Activated T-cell treated with anti-CD3 and anti-CD28 coated beads, Interleukin-2, amount 50 U/mL, for 72 hours (primary cell): ENCODE data around the gene MAP3K6. TPM values are rescaled to one million over a fixed set of nuclear protein-coding genes. Genes with fewer than 3 reads are reported as not detected.
"Not testable (repeated sequence)": the region's sequence is repeated elsewhere in the genome, so short reads cannot be mapped to it uniquely, and the experiment has no call there.

Experiments used
- ATAC-seq, 2 donors: fragments of 150-1000 bp; cut with Tn5 transposase; replicated peaks in 1 of 2; 2 replicates each; pipeline ENCODE4 v1.10.0; 2021; ENCODE audit warnings: moderate library complexity in 2 of 2, mild to moderate bottlenecking in 1 of 2
- DNase-seq, 2 donors: peaks; one replicate each; pipeline ENCODE4 v3.0.0; 2021 to 2022; ENCODE audit warnings: mixed read lengths in 1 of 2
- H3K27ac Mint-ChIP-seq: one replicate; pipeline ENCODE4 v1.8.0; 2022; ENCODE audit warnings: mild to moderate bottlenecking, moderate library complexity, mixed read lengths
- H3K27me3 Mint-ChIP-seq: one replicate; pipeline ENCODE4 v1.8.0; 2022; ENCODE audit warnings: low read depth, mixed read lengths
- H3K36me3 Mint-ChIP-seq, 2 donors: one replicate each; pipeline ENCODE4 v1.8.0; 2022; ENCODE audit warnings: mixed read lengths in 2 of 2, mild to moderate bottlenecking in 1 of 2; ENCODE audit not compliant: insufficient read depth in 2 of 2
- H3K4me1 Mint-ChIP-seq: one replicate; pipeline ENCODE4 v1.8.0; 2022; ENCODE audit warnings: low read depth, mixed read lengths
- H3K4me3 Mint-ChIP-seq, 2 donors: one replicate each; pipeline ENCODE4 v1.8.0; 2022; ENCODE audit warnings: mild to moderate bottlenecking in 2 of 2, mixed read lengths in 2 of 2, moderate library complexity in 2 of 2
- H3K9me3 Mint-ChIP-seq, 2 donors: one replicate each; pipeline ENCODE4 v1.8.0; 2022; ENCODE audit warnings: mixed read lengths in 2 of 2
- total RNA-seq, 2 donors: library from RNA; stranded (reverse); gene quantifications; one replicate each; pipeline ENCODE4 v1.2.3, GENCODE V29; 2022

Gene MAP3K6
- total RNA-seq, 2 donors from 2014 or later: 8.3 to 10.4 TPM

DNA sequence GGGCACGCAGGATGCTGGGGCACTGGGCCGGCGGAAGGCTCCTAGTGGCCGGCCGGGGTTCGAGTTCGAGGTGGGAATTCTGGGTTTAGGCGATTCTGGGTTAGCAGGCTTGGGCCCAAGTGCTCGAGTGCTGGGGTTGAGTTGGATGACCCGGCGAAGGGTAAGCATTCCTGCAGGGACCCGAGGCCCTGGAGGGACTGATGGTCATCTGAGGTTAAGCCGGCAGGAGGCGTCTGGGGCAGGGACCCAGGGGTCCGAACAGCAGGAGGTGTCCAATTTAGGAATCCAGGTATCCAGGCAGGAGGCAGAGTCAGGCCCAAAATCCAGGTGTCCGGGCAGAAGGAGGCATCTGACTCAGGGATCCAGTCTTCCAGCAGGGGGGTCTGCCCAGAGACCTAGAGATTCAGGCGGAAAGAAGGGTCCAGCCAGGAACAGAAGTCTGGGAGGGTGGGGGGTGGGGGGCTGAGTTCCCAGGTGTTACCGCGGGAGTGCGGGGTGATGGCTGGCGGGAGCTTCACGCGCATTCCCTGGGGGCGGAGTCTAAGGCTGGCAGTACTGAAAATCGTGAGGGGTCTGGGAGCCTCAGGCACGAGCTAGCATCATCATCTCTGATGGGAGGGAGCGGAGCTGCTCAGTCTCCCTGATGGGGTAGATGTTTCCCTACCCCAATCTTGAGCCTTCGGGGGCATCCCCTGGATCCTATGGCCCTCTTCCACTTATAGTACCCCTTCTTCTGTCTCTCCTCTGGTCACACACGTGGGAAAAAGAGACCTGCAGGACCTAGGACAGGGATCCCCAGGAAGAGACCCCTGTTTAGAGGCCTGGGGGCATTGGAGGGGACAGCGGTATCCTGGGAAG is 26.2 kb upstream of the MAP3K6 start:
- H3K27ac Mint-ChIP-seq: no peak overlapping the region
- DNase-seq (peak in 1 of 2 donors; percentile 27), ATAC-seq (no peak)
- H3K9me3 Mint-ChIP-seq: no peaks in the 10 kb centered on the region
- H3K36me3 Mint-ChIP-seq: no peaks in the 10 kb centered on the region
- peaks cover 34% of the 10 kb centered on the region for H3K4me1 Mint-ChIP-seq
- peaks cover 5% of the 10 kb centered on the region for H3K27me3 Mint-ChIP-seq
- peak overlapping the region; percentile 89 to 95 for H3K4me3 Mint-ChIP-seq

DNA sequence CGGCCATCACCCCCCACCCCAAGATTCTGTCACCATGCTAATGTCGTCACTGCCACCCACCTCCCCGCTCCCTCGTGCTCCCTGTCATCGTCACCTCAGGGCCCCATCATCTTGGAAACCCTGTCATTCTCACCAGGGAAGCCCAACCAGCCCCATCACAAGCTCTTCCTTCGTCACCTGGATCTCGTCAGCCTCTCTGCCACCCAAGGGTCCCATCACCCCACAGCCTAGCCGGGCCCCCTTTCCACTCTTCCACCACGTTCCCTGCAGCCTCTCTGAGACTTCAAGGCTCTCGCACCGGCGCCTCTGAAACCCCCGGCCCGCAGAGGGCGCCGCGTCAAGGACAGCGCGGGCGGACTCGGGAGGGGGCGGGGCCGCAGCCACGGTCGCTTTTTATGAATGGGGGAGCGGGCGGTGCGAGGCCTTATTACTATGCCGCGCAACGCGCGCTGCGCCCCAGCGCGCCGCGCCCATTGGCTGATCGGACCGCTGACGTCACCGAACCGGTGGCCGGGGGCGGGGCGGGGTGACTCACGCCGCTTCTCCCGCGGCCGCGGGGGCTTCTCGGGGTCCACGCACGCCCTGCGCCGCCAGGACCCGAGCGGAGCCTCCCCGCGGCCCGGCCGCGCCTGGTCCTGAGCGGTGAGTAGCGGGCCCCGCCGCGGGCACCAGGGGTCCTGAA is 25.5 kb upstream of the MAP3K6 start, which contains the start of gene GPR3:
Gene GPR3, plus strand, starts transcription at position 527 of the 682 bp plus-strand sequence. CDS start 1,177 bp downstream, outside the sequence.
- peaks cover 5% of the 10 kb centered on the region for H3K27me3 Mint-ChIP-seq
- peak; percentile 92 to 93 for ATAC-seq
- peak; percentile 95 to 97 for DNase-seq
- H3K4me3 Mint-ChIP-seq: peak within 1 kb of the TSS; percentile 89 to 95
- H3K36me3 Mint-ChIP-seq: no peaks in the 10 kb centered on the region
- peak within 1 kb of the TSS; percentile 49 for H3K27ac Mint-ChIP-seq
- peaks cover 34% of the 10 kb centered on the region for H3K4me1 Mint-ChIP-seq
- no peaks in the 10 kb centered on the region for H3K9me3 Mint-ChIP-seq

DNA sequence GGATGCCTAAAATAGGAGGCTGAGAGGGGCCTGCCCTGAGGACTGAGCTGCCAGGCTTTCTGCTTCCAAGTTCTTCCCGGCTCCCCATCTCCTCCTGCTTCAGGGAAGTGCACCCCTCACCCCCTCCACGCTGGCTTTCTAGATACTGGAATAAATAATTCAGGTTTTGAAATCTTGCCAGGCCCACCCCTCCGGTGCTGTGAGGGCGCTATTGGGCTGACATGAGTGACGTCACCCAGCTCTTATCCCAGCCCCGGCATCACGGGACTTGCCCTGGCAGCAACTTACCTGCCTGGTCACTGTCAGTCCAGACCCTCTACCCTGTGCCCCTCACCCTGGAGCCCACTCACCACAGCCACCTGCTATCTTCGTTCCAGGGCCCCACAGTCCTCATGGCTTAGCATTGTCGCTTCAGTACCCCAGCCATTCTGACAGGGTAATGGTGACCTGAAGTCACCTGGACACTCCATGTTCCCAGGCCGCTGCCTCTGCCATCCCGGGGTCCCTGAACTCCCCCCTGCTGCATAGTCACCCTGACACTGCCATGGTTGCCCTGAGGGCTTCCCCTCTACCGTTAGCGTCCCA is 24.8 kb upstream of the MAP3K6 start:
- Mint-ChIP-seq H3K4me1 (peaks cover 34% of the 10 kb centered on the region), H3K27ac (no peak overlapping the region), H3K36me3 (no peaks in the 10 kb centered on the region), H3K4me3 (peak overlapping the region; percentile 89 to 95), H3K9me3 (no peaks in the 10 kb centered on the region), H3K27me3 (peaks cover 10% of the 10 kb centered on the region)
- ATAC-seq (no peak), DNase-seq (peak; percentile 26 to 37)

DNA sequence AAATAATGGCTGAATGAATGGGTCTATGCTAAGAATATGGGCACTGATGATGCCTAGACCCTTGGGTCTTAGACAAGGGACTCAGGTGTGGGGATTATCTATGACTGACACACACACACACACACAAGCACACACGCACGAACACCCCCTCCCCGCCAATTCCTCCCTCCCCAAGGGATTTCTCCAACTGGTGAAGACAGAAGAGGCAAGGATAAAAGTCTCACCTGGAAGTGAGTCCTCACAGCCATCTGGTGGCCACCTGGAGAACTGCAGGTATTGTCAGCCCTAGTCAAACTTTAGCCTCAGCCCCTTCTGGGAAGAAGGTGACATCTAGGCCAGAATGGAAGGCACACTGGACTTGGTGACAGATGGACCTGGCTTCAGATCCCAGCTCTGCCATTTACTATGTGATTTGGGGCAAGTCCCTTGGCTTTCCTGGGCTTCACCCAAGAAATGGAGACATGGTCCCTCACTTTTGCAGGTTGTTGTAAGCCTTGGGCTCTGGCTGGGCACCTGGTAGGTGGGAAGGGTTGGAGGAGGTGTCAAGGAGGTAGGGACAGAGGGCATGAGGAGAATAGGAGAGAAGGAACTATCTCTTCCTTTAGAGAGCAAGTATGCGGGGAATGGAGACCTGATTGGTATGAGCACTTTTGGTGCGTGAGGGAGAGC is 21.7 kb upstream of the MAP3K6 start:
- H3K4me1 Mint-ChIP-seq: peaks cover 23% of the 10 kb centered on the region
- ATAC-seq: no peak
- no peak overlapping the region for H3K4me3 Mint-ChIP-seq
- no peaks in the 10 kb centered on the region for H3K36me3 Mint-ChIP-seq
- DNase-seq: peak; percentile 78 to 79
- peaks cover 10% of the 10 kb centered on the region for H3K27me3 Mint-ChIP-seq
- no peak overlapping the region for H3K27ac Mint-ChIP-seq
- H3K9me3 Mint-ChIP-seq: no peaks in the 10 kb centered on the region

DNA sequence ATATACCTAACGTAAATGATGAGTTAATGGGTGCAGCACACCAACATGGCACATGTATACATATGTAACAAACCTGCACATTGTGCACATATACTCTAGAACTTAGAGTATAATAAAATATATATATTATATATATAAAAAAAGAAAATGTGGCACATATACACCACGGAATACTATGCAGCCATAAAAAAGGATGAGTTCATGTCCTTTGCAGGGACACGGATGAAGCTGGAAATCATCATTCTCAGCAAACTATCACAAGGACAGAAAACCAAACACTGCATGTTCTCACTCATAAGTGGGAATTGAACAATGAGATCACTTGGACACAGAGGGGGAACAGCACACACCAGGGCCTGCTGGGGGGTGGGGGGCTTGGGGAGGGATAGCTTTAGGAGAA is 18.0 kb upstream of the MAP3K6 start:
- H3K27ac Mint-ChIP-seq, DNase-seq: not testable (repeated sequence)

DNA sequence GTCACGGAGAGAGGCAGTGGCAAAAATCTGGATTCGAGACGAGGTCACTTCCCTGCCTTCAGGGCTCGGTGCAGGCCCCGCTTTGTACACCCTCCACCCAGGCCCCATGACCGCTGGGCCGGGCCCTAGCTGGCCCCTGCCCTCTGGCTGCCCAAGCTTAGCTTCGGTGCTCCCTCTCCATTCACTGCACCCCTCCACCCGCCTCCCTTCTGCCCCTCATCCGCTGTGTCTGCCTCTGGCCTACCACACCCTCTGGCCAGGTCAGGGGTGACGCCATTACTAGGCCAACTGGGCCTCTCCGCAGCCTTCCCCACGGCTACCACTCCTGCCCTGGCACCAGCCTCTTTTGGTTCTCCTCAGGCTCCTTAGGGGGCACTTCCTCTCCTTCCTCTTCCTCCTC is 16.9 kb upstream of the MAP3K6 start:
- no peak overlapping the region for H3K4me3 Mint-ChIP-seq
- no peaks in the 10 kb centered on the region for H3K36me3 Mint-ChIP-seq
- ATAC-seq (no peak), DNase-seq (no peak)
- no peak overlapping the region for H3K27ac Mint-ChIP-seq
- H3K27me3 Mint-ChIP-seq: peaks cover 9% of the 10 kb centered on the region
- H3K4me1 Mint-ChIP-seq: peaks cover 3% of the 10 kb centered on the region
- no peaks in the 10 kb centered on the region for H3K9me3 Mint-ChIP-seq

More for the DNA sequence above, 18.0 kb upstream of the MAP3K6 start:
- not testable (repeated sequence) for H3K4me1 Mint-ChIP-seq, H3K36me3 Mint-ChIP-seq, H3K9me3 Mint-ChIP-seq, ATAC-seq, H3K4me3 Mint-ChIP-seq
- peaks cover 10% of the 10 kb centered on the region for H3K27me3 Mint-ChIP-seq

DNA sequence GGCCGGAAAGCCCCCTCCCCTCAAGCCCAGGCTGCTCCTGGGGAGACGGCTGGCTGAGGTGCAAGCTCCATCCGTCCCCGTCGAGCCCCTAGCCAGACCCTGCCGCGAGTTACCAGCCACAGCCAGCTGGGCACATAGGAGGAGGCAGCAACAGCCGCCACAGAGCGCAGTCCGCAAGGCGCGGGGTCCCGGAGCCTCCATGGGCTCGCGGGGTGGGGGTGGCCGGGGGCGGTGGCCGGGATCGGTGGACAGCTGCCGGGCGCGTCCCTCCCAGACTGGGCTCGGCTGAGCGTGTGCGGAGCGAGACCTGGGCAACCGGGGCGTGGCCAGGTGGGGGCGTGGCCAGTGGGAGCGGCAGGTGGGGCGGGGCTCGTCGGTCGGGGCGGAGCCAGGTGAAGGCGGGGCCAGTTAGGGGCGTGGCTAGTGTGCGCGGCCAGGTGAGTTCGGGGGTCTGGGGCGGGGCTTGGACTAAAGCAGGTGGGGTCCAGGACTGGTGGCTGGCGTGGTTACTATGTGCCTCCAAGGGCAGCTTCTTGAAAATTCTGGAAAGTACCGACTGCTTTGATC is 16.4 kb upstream of the MAP3K6 start, which contains the start of gene CD164L2:
Gene CD164L2, minus strand, starts transcription at position 295 of the 567 bp plus-strand sequence. Its CDS starts 94 bp downstream, at position 201.
- Mint-ChIP-seq H3K9me3 (no peaks in the 10 kb centered on the region), H3K4me3 (no peak within 1 kb of the TSS), H3K4me1 (no peaks in the 10 kb centered on the region), H3K27me3 (peaks cover 6% of the 10 kb centered on the region), H3K36me3 (no peaks in the 10 kb centered on the region), H3K27ac (no peak within 1 kb of the TSS)
- ATAC-seq: peak; percentile 35 to 47
- peak; percentile 37 to 50 for DNase-seq

DNA sequence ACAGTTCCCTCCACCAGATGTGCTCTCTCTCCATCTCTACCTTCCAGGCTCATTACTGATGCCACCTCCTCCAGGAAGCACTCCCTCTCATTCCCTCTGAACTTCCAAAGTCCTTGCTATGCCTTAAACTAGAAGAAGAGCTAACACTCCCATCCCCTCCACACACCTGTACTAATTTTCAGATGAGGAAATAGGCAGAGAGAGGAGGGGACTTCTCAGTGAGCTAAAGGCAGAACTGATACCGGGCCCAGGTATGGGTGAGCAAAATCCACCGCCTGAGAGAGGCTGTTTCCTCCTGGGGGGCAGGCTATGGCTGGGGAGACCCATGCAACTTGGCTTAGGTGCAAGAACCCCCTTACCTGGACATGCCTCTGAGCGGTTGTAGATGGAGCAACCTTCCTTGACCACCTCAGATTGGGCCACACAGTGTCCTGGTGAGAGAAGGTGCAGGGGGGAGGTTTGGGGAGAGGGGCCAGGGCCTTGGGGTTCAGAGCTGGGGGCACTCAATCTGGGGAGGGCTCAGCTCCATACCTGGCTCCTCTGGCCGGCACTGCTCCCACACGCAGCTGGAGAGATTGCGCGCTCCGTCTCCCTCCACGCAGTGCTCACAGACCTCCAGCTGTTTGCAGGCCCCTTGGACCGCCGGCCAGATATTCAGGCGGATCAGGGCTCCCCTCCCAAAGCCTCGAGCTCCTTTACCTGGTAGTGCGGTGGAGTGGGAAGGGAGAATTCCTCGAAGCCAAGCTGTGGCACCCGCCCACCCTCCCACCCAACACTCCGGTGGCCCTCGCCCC is 15.4 kb upstream of the MAP3K6 start:
- H3K36me3 Mint-ChIP-seq: no peaks in the 10 kb centered on the region
- H3K4me1 Mint-ChIP-seq: no peaks in the 10 kb centered on the region
- ATAC-seq (no peak), DNase-seq (no peak)
- H3K27ac Mint-ChIP-seq: no peak overlapping the region
- H3K4me3 Mint-ChIP-seq: no peak overlapping the region
- peaks cover 5% of the 10 kb centered on the region for H3K27me3 Mint-ChIP-seq
- H3K9me3 Mint-ChIP-seq: no peaks in the 10 kb centered on the region

DNA sequence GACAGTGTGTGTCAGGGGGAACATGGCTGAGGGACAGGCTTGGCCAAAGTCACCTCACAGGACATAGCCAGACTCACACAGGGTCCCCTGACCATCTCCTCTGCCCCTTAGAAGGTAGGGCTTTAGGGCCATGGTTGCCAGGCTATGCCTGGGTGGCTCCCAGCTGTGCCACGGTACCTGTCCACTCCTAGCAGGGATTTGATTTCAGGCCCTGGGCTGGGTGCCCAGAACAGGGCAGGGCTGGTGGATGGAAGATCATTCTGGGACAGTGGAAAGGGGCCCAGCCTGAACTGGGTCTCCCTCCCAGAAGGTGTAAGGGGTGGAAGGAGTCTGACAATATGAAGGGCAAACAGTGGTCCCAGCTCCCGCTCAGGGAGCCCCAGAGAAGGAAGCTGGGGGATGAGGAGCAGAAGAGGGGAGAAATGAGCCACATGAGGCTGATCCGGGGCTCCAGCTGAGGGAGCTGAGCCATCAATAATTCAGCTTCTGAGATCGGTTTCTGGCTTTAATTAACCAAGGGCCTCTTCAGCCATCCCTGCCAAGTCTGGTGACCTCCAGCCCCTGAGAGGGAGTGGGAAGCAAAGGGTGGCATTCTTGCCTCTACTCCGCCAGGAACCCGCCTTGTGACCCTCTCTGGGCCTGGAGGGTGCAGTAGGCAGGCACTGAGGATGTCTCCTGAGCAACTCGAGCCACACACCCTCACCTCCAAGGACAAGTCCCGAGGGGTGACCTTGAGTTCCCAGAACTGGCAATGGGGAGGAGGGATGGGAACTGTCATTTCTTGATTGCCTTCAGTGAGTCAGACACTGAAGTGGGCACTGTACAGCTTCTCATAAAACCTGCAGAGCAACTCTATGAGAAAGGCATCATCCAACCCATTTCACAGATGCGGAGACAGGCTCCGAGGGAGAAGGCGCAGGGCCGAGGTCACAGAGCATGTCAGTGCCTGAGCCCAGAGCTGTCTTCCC is 14.3 kb upstream of the MAP3K6 start:
- ATAC-seq (no peak), DNase-seq (no peak)
- Mint-ChIP-seq H3K4me1 (no peaks in the 10 kb centered on the region), H3K4me3 (no peak overlapping the region), H3K27ac (no peak overlapping the region), H3K9me3 (no peaks in the 10 kb centered on the region), H3K27me3 (no peaks in the 10 kb centered on the region), H3K36me3 (no peaks in the 10 kb centered on the region)

DNA sequence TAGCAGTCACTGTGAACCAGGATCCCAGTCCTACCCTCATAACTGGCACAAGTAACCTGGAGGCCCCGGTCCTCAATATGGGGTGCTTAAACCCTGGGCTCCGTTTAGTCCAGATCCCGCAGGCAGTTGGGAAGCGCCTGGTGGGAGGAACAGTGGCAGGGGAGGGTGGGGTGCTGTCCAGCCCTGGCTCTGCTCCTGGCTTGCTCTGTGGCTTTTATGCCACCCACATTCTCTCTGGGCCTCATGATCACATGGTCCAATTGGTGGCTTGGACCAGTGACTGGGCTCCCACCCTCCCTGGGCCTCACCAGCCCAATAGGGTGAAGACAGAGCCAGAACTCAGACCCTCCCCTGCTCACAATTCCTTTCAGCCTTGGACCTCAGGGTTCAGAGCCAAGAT is 13.5 kb upstream of the MAP3K6 start:
- DNase-seq: no peak
- no peak overlapping the region for H3K4me3 Mint-ChIP-seq
- no peaks in the 10 kb centered on the region for H3K36me3 Mint-ChIP-seq
- no peaks in the 10 kb centered on the region for H3K9me3 Mint-ChIP-seq
- H3K4me1 Mint-ChIP-seq: no peaks in the 10 kb centered on the region
- H3K27me3 Mint-ChIP-seq: no peaks in the 10 kb centered on the region
- no peak for ATAC-seq
- no peak overlapping the region for H3K27ac Mint-ChIP-seq

DNA sequence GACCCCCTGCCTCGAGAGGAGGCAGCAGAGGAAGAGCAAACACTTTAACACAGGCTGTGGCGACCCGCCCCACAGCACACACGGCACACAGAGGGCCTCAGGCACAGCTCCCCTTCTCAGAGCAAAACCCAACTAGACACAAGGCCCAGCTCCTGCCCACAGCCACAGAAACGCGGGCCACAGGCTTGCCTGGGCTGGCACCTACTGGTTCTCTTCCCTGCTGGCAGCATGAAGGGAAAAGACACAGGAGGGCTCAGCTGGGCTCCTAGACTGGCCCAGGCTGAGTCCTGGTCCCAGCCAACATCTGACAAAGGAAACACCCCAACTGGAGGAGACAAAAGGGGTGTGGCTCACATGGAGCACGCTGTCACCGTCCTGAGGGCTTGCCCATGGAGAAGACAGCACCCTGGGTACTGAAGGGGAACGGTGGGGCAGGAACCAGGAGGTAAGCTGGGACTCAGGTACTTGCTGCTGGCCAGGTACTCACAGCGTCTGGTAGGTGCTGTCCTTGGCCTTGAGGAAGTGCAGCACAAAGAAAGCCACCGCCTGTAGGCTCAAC is 12.9 kb upstream of the MAP3K6 start:
- Mint-ChIP-seq H3K4me1 (no peaks in the 10 kb centered on the region), H3K36me3 (no peaks in the 10 kb centered on the region), H3K27ac (no peak overlapping the region), H3K4me3 (no peak overlapping the region), H3K27me3 (no peaks in the 10 kb centered on the region), H3K9me3 (no peaks in the 10 kb centered on the region)
- DNase-seq (no peak), ATAC-seq (no peak)
